ENCODE data around the gene CASP8.
A peak's percentile ranks its signal among the peaks of the same experiment; 100 is the strongest.
"Not testable (repeated sequence)": the region's sequence is repeated elsewhere in the genome, so short reads cannot be mapped to it uniquely, and the experiment has no call there.

The CASP8 gene

GRCh38 chr2:201260302-201260800, at the start of gene CASP8:
Gene CASP8, plus strand, starts transcription at chr2:201260536. Its CDS starts 5,951 bp downstream, at chr2:201266487.
- no peak for DNase-seq

GRCh38 chr2:201215963-201216362, 44.4 kb upstream of the CASP8 start:
- no peak for DNase-seq

DNA sequence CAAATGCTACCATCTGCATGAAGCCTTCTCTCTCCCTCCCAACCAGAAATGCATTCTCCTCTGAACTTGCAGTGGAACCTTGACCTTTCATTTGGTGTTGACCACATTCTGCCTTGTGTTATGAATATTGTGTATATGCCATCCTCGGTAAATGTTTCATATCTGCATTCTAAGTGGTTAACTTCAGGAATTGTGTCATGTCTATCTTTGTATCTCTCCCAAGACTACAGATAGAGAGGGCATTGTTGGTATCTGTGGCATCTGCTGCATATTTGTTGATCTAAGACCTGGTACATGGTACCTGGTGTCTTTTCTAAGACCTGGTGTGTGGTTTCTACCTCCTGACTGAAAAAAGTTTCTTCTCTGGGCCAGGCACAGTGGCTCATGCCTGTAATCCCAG, 43.4 kb upstream of the CASP8 start:
- DNase-seq = no peak

DNA sequence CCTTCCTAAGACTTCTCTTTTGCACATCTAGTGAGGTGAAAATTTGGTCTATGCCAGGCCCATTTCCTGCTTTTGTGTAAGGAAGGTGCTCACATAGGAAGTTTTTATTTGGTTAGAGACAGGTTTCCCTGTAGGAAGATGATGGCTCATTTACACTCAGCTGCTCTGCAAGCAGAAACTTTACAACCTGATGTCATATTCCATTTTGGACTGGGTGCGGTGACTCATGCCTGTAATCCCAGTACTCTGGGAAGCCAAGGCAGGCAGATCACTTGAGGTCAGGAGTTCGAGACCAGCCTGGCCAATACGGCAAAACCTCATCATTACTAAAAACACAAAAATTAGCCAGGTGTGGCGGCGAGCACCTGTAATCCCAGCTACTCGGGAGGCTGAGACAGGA, 41.6 kb upstream of the CASP8 start:
- DNase-seq = no peak

GRCh38 chr2:201219328-201220096, 40.8 kb upstream of the CASP8 start:
- no peak for DNase-seq

- DNase-seq = no peak
These were observed 40.2 kb upstream of the CASP8 start for GRCh38 chr2:201220102-201220570.

- DNase-seq = no peak
These were observed 37.0 kb upstream of the CASP8 start for GRCh38 chr2:201223089-201224073.

DNA sequence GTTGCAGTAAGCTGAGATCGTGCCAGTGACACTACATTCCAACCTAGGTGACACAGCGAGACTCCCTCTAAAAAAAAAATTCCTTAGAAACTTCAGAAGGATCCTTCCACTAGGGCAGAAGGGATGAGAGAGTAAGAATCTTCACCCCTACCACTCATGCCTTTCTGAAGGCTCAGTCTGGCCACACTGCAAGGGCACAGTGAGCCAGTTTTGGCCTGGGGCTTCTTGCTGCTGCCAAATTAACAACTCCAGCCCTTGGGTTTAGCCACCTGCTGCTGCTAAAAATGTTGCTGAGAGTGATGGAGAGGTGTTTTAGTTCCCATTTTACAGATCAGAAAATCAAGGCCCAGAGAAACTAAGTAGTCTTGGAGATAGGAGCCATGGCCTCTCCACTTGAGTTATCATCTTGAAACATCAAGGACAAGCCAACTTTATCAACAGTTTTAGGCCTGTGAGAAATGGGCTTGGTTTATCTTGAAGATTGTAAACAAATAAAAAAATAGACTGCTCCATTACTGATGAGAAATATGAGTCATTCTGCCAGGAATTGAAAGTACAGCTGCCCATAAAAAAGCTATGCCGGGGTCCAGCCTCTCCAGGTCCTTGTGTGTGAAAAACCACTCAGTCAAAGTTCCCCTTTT, 31.9 kb upstream of the CASP8 start:
- DNase-seq = no peak

DNA sequence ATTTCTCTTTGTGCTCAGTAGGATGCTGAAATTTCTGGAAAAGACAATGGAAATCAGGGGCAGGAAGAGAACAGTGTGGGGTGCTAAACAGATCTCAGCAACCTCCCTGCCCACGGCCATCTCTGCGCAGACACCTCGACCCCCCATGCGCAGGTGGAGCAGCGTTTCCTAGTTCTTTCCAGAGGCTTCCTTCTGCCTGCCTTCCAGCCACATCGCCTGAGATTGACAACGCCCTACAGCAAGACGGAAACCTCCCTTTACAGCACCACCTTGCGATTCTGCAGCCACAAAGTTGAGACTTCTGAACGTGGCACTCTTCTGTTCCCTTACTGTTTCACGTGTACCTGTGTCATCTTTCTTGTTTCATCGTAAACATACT, 31.4 kb upstream of the CASP8 start:
- no peak for DNase-seq

GRCh38 chr2:201231781-201232466, 28.4 kb upstream of the CASP8 start:
- DNase-seq = peak; percentile 75

GRCh38 chr2:201232467-201232815, 27.9 kb upstream of the CASP8 start:
- no peak for DNase-seq

- DNase-seq = no peak
These were observed 27.0 kb upstream of the CASP8 start for GRCh38 chr2:201233192-201233811.

- DNase-seq = no peak
These were observed 26.3 kb upstream of the CASP8 start for GRCh38 chr2:201233812-201234662.

DNA sequence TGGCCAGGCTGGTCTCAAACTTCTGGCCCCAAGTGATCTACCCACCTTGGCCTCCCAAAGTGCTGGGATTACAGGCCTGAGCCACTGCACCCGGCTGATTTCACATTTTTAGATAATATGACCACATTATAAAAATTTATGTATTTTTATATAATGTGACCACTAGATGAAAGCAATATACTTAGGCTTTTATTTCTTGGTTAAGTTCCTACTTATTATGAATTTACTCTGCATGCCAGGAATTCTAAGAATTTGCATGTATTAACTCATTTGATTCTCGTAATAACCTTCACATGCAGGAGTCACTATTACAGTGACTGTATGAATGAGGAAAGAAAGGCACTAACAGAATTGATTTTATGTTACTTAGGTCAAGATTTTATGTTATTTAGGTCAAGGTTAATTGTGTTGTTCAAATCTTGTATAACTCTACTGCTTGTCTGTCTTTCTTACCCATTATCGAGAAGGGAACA, 25.6 kb upstream of the CASP8 start:
- DNase-seq = no peak

DNA sequence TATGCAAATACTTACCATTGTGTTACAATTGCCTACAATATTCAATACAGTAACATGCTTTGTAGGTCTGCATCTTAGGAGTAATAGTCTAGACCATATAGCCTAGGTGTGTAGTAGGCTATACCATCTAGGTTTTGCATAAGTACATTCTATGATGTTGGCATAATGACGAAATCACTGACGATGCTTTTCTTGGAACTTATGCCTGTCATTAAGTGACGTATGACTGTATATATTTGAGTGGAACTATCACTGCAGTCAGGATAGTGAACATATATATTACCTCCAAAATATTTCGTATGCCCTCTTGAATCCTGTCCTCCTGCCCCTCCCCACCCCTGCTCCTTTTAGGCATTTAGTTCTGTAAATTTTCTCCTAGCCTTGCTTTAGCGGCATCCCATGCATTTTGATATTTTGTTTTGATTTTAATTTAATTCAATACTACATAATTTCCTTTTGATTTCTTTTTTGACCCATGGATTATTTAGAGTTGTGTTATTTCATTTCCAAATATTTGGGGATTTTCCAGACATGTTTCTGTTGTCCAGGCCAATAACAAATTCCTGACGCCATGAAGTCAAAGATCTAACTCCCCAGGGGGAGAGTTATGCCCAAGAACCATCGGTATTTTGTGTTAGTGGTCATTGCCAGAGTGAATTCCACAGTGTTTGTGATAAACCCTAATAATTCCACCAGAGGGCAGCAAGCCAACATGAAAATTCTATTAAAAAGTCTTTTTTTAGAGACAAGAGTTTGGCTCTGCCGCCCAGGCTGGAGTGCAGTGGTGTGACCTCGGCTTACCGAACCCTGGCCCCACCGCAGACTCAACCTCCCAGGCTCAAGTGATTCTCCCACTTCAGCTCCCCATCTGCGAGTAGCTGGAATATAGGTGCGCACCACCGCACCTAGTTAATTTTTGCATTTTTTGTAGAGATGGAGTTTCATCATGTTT, 24.2 kb upstream of the CASP8 start:
- peak; percentile 26 for DNase-seq

DNA sequence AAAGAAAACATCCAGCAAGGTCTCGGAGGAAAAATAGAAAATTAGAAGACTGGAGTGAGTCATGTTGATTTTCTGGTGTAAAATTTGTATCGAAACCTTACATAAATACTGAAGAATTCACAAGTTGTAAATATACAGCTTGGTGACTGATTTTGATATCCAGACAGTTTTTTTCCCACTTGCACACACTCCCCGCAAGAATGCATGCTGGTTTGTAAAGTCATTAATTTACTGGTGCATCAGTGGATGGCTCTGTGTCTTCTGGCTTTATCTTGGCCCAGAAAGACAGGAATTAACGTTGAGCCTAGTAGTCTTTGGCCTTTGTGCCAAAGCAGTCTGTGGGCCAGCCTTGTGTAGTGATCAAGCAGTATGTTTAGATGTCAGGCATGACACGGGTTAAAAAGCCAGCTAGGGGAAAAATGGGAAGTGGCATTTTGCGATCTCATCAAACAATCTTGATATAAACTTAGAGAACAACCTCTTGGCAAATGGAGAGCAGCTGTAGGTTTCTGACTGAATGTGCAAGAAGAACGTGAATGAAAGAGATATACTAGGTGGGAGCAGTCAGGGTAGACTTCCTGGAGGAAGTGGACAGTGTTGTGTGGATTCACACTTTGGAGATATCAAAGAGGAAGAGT, 22.7 kb upstream of the CASP8 start:
- no peak for DNase-seq

- DNase-seq = not testable (repeated sequence)
These were observed 21.0 kb upstream of the CASP8 start for GRCh38 chr2:201239167-201239935.

GRCh38 chr2:201242571-201243277, 17.6 kb upstream of the CASP8 start:
- no peak for DNase-seq
